Left kidney (tissue), 2 donors: Measurements from ENCODE around the gene HLA-DMB. TPM values are rescaled to one million over a fixed set of nuclear protein-coding genes. Genes with fewer than 3 reads are reported as not detected.

Source experiments
- DNase-seq: peaks from one replicate; pipeline ENCODE4 v3.0.0-alpha.2; 2013
- polyA plus RNA-seq: library from polyadenylated mRNA; unstranded; fragments of 120-200 nt; gene quantifications from one replicate; pipeline ENCODE4 v1.2.1, GENCODE V29; 2013; ENCODE audit not compliant: insufficient read length

Gene HLA-DMB
- polyA plus RNA-seq, 1 donor: 64.6 TPM

GRCh38 chr6:32922083-32922482 lies 18.7 kb downstream of the HLA-DMB start:
- DNase-seq: no peak

- no peak for DNase-seq
These were observed 20.1 kb downstream of the HLA-DMB start for GRCh38 chr6:32920715-32921114.

- no peak for DNase-seq
These were observed 27.9 kb downstream of the HLA-DMB start for GRCh38 chr6:32912951-32913350.

- no peak for DNase-seq
These were observed 31.9 kb downstream of the HLA-DMB start for GRCh38 chr6:32908897-32909296.

- DNase-seq: no peak
These were observed 34.3 kb downstream of the HLA-DMB start for GRCh38 chr6:32906539-32906938.

GRCh38 chr6:32905078-32905477 lies 35.8 kb downstream of the HLA-DMB start:
- no peak for DNase-seq

- no peak for DNase-seq
These were observed 36.9 kb downstream of the HLA-DMB start for GRCh38 chr6:32903952-32904351.

- no peak for DNase-seq
These were observed 45.9 kb downstream of the HLA-DMB start for GRCh38 chr6:32895006-32895345.

GRCh38 chr6:32894085-32895005 lies 46.5 kb downstream of the HLA-DMB start:
- DNase-seq: peak; percentile 94

GRCh38 chr6:32890831-32891230 lies 50.0 kb downstream of the HLA-DMB start:
- no peak for DNase-seq

- DNase-seq: no peak
These were observed 51.3 kb downstream of the HLA-DMB start for GRCh38 chr6:32889533-32889932.

GRCh38 chr6:32888576-32888975 lies 52.3 kb downstream of the HLA-DMB start:
- DNase-seq: no peak

GRCh38 chr6:32887616-32888015 lies 53.2 kb downstream of the HLA-DMB start:
- no peak for DNase-seq

- DNase-seq: no peak
These were observed 54.0 kb downstream of the HLA-DMB start for GRCh38 chr6:32886681-32887383.

- DNase-seq: peak; percentile 83
These were observed 55.0 kb downstream of the HLA-DMB start for GRCh38 chr6:32885698-32886286.

Other genes with a start within 250 kb of the HLA-DMB start
- gene HLA-DQA2, start 199.6 kb downstream of the HLA-DMB start, polyA plus RNA-seq: 2.1 TPM
- gene HLA-DQB2, start 177.5 kb downstream of the HLA-DMB start, polyA plus RNA-seq: 2.9 TPM
- gene HLA-DOB, start 124.0 kb downstream of the HLA-DMB start, polyA plus RNA-seq: 0.32 TPM
- 11.5 TPM for gene TAP2, start 102.3 kb downstream of the HLA-DMB start, polyA plus RNA-seq
- 18.8 TPM for gene PSMB8, start 97.0 kb downstream of the HLA-DMB start, polyA plus RNA-seq
- 7.7 TPM for gene TAP1, start 87.3 kb downstream of the HLA-DMB start, polyA plus RNA-seq
- 4.2 TPM for gene PSMB9, start 86.8 kb downstream of the HLA-DMB start, polyA plus RNA-seq
- 14.7 TPM for gene HLA-DMA, start 12.1 kb upstream of the HLA-DMB start, polyA plus RNA-seq
- 357 TPM for gene BRD2, start 27.6 kb upstream of the HLA-DMB start, polyA plus RNA-seq
- gene HLA-DOA, start 68.6 kb upstream of the HLA-DMB start, polyA plus RNA-seq: 5.9 TPM
- gene HLA-DPA1, start 132.6 kb upstream of the HLA-DMB start, polyA plus RNA-seq: 20.2 TPM
- 13.5 TPM for gene HLA-DPB1, start 135.0 kb upstream of the HLA-DMB start, polyA plus RNA-seq